Fibroblast of villous mesenchyme (primary cell): ENCODE results near the gene FRS3. TPM values are rescaled to one million over a fixed set of nuclear protein-coding genes. Genes with fewer than 3 reads are reported as not detected.

ENCODE experiments used
- DNase-seq: peaks from one replicate; pipeline ENCODE4 v3.0.0-alpha.2; 2010; ENCODE audit warnings: low read depth
- H3K4me3 ChIP-seq: 2 replicates; pipeline ENCODE4 v1.5.1; 2011; ENCODE audit warnings: low read depth, mild to moderate bottlenecking, low read length
- total RNA-seq: library from RNA; depleted of rRNA; stranded (reverse); fragments of >200 nt; gene quantifications from 2 replicates; pipeline ENCODE4 v1.2.3, GENCODE V29; 2012
- TF ChIP-seq, protein P1 (sequence below): IDR thresholded peaks from 2 replicates; pipeline ENCODE4 v1.5.1; 2012; ENCODE audit warnings: low read depth, mild to moderate bottlenecking, low read length; ENCODE audit not compliant: insufficient read depth

The FRS3 gene
- total RNA-seq, 1 donor, result 1.3 TPM

DNA sequence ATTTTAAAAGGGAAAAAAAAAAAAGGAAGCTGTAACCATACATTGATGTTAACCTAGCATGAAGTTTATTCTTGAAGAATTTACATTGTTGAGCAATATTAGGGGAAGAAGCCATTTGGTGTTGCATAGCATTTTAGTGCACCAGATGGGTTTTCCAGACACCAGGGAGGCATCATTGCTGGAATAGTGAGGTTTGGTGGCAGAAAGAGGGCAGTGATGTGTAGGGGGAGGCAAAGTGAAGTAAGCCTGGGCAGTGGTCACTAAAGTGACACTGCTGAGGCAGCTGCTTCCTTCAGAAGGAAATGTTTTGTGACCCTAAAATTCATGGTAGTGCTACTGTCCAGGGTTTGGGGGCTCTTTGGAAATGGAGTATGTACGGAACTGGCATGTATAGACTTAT, 10.3 kb upstream of the FRS3 start:
- TF ChIP-seq, protein P1, sequence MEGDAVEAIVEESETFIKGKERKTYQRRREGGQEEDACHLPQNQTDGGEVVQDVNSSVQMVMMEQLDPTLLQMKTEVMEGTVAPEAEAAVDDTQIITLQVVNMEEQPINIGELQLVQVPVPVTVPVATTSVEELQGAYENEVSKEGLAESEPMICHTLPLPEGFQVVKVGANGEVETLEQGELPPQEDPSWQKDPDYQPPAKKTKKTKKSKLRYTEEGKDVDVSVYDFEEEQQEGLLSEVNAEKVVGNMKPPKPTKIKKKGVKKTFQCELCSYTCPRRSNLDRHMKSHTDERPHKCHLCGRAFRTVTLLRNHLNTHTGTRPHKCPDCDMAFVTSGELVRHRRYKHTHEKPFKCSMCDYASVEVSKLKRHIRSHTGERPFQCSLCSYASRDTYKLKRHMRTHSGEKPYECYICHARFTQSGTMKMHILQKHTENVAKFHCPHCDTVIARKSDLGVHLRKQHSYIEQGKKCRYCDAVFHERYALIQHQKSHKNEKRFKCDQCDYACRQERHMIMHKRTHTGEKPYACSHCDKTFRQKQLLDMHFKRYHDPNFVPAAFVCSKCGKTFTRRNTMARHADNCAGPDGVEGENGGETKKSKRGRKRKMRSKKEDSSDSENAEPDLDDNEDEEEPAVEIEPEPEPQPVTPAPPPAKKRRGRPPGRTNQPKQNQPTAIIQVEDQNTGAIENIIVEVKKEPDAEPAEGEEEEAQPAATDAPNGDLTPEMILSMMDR, result no peak
- H3K4me3 ChIP-seq, result no peak overlapping the region

DNA sequence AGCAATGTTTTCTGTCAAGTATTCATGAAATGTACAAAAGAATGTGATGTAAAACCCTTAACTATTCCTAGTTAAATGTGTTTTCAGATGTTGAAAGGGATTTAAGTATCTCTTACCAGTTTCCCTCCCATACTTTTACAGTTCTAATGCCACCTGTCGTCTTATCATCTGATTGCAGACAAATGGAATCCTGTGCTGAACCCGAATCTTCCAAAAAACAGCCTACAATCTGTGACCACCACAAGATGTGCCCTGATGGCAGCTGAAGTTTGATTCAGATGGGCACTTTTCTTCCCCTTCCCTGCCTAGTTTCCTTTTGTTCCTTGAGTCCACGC, 9.7 kb upstream of the FRS3 start:
- DNase-seq, result no peak
- TF ChIP-seq, protein P1, result no peak
- H3K4me3 ChIP-seq, result no peak overlapping the region

More for the DNA sequence above, 10.3 kb upstream of the FRS3 start:
- no peak for DNase-seq

DNA sequence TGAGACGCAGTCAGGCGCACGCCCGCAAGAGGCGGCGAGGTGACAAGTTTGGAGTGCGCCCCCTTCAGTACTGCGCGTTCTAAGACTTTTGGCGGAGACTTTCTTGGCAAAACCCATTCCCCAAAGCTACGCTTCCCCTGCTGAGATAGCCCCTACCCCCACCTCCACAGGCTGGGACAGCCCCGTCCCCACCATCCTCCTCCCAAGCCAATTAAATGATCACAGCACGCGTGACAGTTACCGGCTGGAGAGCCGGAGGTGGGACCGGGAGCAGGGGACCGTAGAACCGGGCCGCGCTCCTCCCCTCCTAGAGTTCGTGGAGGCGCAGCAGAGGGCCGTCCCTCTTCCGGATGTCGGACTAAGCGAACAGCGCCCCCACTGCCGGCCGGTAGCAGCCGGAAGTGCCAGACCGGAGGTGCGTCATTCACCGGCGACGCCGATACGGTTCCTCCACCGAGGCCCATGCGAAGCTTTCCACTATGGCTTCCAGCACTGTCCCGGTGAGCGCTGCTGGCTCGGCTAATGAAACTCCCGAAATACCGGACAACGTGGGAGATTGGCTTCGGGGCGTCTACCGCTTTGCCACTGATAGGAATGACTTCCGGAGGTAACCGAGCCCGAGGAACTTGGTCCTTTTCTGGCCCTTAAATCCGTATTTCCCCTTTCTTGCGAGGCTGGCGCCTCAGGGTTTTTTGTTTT, 7.7 kb upstream of the FRS3 start, which contains the start of gene TOMM6:
TSS of gene TOMM6 (plus strand) at position 476 of the 699 bp plus-strand sequence. CDS start at position 480, 4 bp downstream.
- TF ChIP-seq, protein P1, result peak; percentile 70
- peak within 1 kb of the TSS; percentile 96 for H3K4me3 ChIP-seq
- peak; percentile 96 for DNase-seq

DNA sequence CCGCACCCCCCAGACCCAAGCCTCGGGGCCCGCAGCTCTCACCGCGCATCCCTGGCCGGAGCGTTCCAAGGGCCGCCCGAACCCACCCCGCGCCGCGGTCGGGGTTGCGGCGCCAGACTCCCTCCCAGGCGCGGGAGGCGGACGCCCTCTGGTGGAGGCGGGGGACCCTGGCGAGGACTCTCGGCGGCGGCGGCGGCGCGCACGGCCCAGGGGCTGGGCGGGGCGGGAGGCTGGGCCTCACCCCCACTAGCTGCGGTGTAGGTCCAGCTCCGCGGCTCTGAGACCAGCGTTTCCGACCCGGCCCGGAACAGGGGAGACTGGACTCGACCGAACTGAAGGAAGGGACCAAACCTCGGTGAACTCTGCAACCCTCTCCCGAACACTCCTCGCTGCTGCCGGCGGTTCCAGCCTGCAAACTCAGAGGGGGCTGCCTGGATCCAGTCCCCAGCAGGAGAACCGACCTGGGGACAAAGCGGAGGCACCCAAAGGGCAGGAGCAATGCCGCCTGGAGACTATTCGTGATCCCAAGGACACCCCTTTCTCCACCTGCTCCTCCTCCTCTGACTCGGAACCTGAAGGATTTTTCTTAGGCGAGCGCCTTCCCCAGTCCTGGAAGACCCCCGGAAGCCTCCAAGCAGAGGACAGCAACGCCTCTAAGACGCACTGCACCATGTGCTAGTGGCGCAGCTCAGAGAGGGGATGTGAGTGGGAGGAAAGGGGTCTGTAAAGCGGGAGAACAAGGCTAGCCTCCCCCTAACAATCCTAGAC, 6.9 kb upstream of the FRS3 start:
- peak overlapping the region; percentile 96 for H3K4me3 ChIP-seq
- peak; percentile 81 for DNase-seq
- TF ChIP-seq, protein P1, result peak; percentile 68

DNA sequence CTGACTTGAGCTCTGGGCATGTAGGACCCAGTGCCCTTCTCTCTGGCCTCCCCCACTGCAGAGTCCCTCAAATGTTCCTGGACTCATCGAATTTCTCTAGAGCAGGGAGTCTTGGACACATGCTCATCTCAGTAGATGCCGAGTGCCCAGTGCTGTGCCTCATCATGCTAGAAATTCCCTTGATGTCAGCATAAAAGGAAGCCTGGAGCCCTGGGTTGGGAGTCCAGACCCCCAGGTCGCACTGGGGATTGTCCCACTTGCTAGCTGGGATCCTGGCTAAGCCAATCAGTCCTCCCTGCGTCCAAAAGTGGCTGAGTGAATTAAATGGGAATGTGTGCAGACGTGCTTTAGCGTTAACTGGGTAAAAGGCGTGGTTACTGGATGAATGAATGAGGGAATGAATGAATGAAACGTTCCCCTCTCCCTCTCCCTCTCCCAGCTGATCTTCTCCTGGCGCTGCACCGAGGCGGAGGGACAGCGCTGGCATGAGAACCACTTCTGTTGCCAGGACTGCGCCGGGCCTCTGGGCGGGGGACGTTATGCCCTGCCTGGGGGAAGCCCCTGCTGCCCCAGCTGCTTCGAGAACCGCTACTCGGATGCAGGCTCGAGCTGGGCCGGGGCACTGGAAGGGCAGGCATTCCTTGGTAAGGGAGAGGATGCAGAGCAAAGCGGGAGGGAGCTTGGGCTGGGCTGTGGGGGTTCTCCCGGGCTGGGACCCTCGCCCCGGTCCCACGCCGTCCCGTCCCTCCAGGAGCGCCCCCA, 6.2 kb upstream of the FRS3 start:
- peak; percentile 17 for DNase-seq
- TF ChIP-seq, protein P1, result no peak
- peak overlapping the region; percentile 96 for H3K4me3 ChIP-seq

DNA sequence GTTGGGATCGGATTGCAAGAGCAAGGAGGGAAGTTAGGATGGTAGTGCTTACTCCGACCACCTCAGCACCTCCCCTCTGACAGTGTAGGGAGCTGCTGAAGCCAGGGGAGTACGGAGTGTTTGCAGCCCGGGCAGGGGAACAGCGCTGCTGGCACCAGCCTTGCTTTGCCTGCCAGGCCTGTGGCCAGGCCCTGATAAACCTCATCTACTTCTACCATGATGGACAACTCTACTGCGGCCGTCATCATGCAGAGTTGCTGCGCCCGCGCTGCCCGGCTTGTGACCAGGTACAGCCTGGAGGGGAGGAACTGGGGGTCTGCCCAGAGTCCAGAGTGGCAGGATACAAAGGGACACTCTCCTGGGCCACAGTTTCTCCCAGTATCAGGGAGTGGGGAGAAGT, 5.6 kb upstream of the FRS3 start:
- TF ChIP-seq, protein P1, result no peak
- no peak overlapping the region for H3K4me3 ChIP-seq
- DNase-seq, result no peak
